GM19324 (cell line): ENCODE measurements around the gene MED31.
"Not testable (repeated sequence)": the region's sequence is repeated elsewhere in the genome, so short reads cannot be mapped to it uniquely, and the experiment has no call there.

Experiments
- ATAC-seq: cut with Tn5 transposase; IDR thresholded peaks from one replicate; pipeline ENCODE4 v1.9.1; 2021; ENCODE audit warnings: mild to moderate bottlenecking, moderate library complexity; ENCODE audit not compliant: unreplicated experiment, low FRiP score

The MED31 gene

DNA sequence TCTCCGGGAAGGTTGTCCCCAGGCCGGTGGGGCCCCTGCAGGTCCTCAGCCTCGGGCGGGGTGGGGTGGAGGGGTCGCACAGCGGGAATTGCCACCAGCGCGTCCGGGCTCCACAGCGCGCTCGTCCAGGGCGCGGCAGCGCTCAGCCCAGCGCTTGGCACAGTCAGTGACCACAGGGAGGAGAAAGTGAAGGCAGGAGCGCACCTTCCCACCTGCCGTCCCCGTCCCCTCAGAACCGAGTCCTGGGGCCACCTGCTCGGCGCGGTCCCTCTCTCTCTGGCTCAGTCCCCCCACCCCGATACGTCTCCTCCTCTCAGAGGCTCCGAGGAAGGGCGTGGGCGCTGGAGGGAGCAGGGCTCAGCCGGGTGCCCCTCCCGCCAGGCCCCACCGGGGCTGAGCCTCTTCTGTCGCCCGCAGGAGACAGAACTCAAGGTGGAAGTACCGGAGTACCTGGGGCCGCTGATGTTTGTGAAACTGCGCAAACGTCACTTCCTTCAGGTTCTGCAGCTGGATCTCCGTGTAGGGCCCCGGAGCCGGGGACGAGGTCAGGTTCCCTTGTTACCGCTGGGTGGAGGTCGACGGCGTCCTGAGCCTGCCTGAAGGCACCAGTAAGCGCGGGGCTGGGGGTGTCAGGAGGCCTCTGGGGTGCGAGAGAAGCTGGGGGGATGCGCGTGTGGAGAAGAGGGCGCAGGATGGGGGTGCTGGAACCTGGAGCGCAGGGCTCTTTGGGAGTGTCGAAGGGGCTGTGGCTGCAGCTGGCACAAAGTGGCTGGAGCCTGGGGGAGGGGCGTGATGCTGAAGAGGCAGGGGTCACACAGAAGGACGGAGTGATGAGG lies 5.6 kb upstream of the MED31 start:
- ATAC-seq, result not testable (repeated sequence)

DNA sequence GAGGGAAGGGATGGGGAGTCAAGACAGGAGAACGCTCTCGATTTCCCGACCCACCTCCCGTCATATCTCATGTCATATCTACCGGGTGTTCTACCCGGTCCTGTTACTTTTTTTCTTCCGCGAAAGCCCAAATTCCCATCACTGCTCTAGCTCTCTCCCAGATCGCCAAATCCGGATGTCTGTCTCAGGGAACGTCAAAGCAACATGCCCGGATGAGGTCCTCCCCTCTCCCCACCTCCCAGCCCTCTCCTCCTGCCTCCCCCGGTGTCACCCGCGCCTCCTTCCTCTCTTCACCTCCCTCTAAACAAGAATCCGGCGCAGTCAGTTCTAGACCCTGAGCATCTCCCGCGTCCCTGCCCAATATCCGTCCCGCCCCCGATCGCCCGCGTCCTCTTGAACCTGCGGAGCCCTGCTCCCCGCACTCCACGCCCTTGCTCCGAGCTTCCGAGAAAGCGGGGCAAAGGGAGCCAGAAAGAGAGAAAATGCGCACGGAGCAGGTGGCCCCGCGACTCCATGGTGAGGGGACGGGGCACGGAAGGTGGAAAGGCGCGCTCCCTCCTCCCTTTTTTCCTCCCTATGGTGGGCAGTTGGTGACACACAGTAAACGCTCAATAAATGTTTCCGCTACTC lies 4.4 kb upstream of the MED31 start:
- not testable (repeated sequence) for ATAC-seq

DNA sequence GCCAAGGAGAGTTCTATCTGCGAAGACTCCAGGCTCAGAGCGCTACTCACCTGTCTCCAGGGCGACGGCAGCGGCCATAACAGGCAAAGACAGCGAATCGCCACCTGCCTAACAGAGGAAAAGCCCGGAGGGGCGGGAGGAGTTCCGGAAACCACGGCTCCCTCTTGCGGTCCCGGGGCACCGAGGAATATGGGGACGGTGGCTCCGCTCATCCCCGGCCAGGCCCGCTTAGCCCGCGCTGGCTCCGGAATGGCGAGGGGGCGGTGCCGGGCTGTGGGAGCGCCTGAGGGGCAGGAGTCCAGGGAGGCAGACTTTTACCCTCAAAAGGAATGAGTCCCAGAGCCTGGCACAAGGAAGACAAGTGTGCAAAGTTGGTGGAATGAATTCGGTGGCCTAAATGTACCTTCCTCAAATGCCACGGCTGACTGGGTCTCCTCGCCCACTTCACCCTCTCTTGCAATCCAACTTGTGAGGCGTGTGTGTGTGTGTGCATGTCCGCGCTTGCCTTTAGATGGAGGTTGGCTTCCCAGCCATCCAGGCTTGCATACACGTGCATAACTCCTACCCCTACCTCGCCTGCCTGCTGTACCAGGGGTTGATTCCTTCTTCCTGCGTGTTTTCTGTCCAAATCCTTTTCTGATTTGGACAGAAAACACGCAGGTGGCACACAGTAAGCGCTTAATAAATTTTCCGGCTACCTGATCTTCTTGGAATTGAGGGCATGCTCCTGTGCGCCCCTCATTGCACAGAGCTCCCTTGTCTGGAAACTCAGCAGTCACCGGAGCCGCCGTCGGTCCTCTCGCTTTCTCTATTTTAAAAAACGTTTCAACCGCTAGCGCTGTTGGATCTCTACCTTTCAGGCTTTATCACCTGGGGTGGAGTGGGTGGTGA lies 3.7 kb upstream of the MED31 start:
- no peak for ATAC-seq

DNA sequence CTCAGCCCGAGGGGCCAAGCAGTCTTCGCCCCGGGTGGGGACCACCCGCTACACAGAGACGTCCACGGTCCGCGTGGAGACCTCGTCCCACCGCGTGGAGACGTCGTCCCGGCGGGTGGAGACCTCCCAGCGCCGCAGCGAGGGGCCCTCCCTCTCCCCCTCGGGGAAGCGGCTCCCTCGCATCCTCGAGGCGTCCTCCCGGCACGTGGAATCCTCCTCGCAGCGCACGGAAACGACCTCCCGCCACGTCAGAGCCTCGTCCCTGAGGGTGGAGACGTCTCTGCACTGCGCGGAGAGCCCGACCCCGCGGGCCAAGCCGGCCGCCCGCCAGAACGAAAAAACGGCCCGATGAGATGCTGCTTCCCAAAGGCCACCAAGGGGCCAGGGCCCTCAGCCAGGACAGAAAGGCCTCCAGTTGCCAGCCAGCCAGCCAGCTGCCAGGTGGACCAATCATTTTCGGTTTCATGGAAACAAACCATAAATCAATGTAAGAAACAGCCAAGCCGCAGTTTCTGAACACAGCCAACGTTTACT lies 581 bp upstream of the MED31 start:
- peak; percentile 26 for ATAC-seq

DNA sequence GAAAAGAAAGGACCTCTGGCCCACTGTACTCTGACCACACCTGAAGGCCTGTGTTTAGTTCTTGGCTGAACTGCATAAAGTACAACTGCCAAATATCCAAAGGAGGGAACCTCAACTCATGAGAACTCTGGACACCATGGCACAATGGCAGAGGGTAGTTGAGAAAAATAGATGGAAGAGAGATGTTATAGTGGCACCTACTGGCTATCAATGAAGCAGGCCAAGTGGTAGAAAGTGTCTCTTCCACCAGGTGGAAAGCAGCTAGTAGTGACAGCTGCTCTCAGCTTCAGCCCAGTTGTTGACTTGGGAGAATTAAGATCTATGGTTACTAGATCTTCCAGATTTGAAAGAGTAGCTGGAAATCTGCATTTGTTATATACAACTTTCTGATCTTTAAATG lies 3.2 kb downstream of the MED31 start:
- ATAC-seq, result no peak

DNA sequence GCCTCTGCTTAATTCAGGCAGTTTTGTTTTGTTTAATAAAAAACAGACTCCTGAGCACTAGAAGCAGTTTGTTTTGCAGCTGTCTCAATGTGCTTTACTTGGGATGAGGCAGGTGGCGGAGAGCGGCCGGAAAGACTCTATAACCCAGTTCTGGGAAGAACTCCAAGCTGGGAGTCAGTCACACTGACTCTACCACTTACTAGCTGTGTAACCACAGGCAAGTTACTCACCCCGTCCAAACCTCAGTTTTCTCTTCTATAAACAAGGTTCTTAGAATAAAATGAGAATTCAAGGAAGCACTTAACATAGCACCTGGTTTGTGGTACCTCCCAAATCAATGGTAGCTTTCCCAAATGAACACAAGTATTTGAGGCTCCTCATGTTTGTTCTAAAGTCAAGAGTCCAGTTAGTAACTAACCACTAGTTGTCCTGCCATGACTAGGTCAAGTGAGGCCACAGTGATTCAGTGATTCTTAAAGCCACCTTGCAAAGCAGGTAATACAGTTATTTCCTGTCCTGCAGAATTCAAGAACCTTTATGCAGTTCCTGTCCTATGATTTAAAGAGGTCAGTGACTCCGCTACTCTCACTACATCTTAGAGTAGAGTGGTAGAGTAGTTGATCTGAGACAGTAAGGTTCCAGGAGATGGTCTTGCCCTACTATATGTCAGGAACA lies 7.8 kb downstream of the MED31 start:
- no peak for ATAC-seq

DNA sequence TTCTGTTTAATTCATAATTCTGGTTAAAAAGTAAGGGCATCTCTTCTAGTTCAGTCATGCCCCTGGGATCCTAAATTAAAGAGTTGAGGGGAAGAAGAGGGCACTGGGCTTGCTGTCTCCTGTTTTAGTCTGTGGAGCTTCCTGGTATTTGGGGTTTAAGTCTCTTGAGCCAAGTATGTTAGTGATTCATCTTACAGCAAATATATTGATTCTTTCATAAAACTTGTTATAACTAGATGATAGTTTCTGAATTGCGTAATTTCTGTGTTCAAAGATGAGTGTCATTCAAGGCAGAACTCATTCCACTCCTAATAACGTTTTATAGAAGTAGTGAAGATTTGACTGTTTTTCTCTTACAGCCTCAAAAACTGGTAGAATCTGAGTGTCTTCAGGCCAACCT lies 8.8 kb downstream of the MED31 start:
- no peak for ATAC-seq

DNA sequence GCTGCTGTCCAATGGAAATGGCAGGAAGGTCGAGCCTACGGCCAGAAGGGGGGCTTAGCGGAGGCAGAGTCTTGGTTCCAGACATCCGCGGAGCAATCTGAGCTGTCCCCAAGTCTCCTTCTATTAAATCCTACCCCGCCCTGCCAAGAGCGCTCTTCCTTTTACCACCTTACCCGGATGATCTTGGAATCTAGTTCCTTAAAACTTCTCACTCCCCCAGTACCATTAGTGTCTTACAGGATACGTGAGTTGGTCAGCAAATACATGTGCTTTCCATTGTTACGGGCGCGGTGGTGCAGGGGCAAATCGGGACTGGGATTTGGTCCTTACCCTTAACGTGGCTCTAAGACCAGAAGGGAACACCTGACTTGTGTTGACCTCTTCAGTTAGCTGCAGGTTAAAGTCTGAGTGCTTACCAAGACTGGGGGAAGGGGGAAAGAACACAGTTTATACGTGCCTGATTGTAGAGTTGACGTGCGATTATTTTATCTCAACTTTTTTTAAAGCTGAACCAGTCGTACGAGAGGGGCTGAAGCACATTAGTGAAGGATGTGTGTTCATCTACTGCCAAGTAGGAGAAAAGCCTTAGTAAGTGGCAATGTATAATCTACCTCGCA lies 10.1 kb downstream of the MED31 start:
- no peak for ATAC-seq

DNA sequence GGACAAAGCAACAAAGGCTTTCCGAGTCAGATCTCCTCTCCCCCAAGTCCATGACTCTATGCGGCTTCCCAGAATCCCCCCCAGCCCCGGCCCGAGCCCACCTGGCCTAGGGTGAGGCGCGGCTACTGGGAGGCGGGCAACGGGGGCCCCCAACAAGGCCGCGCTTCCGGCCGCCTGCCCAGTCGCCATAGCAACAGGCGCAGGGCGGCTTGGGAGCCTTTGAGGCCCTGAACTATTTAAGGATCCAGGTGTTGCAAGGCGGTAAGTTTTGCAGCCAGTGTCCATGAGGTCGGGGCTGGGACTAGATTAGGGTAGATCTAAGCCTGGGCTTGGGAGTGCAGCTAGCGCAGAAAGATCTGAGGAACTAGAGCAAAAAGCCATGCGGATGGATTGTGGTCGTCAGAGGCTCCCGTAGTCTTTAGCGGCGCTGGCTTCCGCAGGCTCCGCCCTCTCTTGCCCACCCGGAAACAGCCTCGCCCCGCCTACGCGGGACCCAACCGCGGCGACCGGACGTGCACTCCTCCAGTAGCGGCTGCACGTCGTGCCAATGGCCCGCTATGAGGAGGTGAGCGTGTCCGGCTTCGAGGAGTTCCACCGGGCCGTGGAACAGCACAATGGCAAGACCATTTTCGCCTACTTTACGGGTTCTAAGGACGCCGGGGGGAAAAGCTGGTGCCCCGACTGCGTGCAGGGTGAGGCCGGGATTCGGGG lies 10.7 kb downstream of the MED31 start, which contains the start of the genes KIAA0753 and TXNDC17:
KIAA0753 (minus strand) TSS at position 176 of the 711 bp plus-strand sequence. CDS start 5,608 bp downstream, outside the sequence.
TXNDC17 (plus strand) TSS at position 525 of the 711 bp plus-strand sequence; CDS start at position 548, 23 bp downstream.
- ATAC-seq, result peak; percentile 92

DNA sequence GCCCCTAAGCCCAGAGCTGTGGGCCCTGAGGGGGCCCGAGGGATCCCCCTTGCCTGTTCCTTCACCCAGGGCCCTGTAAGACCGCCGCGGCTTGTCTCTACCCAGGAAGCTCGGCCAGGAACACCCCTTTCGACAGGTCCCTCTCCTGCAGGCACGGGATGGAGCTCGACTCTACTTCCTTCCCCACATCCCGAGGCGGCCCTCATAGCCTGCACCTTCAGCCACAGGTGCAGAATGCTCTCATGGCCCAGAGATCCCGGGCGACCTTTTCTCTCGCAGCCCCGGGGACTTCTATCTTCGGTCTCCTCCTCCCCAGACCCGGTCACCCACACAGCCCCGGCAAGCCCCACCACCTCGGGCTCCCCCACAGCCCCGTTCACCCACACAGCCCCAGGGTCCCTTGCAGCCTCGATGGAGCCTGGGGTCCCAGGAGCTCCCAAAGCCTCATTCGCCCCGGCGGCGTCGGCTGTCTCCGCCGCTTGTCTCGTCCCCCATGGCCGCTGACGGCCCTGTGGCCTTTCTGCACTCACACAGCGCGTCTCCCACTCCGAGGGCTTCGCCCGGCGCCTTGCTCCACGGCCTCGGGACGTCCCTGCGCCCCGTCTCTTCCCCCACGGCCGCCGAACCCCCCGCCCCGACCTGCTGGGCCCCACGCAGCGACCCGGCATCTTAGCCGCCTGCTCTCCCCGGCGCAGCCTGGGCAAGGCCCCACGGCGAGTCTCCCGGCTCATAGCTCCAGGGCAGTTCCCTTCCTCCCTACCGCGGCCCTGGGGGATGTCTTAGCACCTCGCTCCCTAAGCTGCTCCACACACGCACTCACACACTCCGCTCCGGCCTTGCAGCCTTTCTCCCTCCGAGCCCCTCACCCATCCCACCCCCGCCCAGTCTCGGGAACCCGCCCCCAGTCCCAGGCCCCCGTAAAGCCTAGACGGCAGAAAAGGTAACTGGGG lies 11.5 kb downstream of the MED31 start:
- no peak for ATAC-seq

DNA sequence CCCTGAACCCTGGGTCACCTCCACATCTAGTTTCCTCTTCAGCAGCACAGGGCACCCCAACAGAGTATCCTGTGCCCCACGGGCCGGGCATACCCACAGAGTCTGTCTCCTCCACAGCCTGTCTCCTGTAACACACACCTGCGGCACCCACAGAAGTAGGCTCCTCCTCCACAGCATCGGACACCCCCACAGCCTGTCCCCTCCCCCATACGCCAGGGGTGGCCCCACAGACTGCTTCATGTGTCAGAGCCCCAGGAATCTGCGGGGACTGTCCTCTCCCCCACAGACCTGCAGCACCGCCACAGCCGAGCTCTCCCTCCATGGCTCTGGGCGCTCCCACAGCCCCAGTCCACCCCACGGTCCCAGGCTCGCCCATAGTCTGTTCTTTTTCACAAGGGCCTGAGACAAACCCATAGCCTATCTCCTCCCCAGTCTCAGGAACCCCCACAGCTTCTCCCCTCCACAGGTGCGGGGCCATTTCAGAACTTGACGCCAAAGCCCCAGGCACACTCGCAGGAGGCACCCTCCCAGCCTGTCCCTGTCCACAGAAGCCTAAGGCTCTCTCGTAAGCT lies 12.3 kb downstream of the MED31 start:
- no peak for ATAC-seq

DNA sequence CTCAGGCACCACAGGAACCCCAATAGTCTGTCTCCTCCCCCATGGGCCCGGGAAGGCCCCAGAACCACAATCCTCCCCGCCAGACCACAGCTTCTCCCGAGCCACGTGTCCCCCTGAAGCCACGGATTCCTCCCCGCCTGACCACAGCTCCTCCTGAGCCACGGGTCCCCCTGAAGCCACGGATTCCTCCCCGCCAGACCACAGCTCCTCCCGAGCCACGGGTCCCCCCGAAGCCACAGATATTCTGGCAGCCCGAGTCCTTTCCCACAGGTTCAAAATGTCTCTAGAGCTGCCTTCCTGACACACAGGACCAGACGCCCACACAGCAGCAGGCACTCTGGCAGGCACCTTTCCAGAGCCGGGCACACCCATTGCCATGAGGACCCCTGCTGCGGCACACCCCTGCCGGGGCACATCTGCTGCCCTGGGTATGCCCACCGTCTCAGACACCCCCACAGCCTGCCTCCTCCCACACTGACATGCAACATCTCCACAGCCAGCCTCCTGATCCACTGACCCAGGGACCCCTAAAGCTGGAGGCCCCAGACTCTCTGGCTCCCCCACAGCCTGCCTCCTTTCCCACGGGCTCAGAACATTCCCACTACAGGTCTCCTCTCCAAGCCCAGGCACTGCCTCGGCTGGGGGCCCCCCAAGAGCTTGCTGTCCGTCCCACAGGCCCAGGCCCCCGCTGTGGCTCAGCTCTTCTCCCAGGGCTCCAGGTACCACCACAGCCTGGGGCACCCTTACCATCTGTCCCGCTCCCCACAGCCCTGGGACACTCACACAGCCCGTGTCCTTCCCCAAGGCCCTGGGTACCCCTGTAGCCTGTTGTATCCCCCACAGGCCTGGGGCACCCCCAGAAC lies 13.1 kb downstream of the MED31 start:
- ATAC-seq, result no peak

DNA sequence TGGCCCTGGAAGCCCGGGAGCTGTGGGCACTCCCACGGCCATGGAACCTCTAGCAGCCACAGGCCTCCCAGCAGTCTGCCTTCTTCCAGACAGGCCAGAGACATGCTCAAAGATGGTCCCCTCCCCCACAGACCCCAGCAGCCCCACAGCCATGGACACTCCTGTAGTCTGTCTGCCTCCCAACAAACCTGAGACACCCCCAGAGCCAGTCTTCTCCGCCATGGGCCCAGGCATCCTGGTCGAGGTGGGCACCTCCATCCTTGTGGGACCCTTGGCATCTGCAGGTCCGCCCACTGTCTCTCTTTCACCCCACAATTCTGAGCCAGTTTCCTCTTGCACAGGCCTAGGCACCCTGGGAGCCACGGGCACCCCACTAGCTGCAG lies 14.0 kb downstream of the MED31 start:
- ATAC-seq, result no peak

DNA sequence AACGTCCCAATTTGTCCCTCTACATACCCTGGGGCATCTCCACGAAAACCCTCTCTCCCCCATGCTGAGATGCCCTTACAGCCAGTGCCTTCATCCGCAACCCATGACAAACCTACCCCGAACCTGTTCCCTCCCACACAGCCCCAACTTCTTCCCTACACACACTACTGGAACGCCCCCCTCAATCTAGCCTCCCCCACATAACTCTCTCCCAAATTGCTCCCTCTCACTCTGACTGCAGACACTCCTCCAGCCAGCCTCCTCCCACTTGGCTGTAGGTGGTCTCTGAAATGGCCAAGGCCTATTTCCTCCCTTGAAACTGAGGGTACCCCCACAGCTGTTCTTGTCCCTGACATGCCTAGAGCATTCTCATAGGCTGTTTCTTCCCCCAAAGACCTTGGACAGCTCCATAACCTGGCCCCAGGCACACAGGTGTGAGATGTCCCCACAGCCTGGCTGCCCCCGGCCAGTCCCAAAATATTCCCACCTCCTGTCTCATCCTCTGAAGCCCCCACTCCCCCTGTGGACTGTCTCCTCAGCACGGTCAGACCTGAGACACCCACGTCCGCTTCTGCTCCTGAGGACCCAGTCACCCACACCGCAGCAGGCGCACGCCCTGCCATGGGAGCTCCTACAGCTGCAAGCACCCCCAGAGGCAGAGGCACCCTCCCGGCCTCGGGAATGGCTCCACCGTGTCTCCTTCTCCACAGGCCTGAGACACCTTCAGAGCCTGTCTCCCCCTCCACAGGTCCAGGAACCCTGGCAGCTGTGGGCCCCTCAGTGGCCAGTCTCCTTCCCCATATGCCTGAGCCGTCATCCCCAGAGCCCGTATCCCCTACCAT lies 14.6 kb downstream of the MED31 start:
- no peak for ATAC-seq

DNA sequence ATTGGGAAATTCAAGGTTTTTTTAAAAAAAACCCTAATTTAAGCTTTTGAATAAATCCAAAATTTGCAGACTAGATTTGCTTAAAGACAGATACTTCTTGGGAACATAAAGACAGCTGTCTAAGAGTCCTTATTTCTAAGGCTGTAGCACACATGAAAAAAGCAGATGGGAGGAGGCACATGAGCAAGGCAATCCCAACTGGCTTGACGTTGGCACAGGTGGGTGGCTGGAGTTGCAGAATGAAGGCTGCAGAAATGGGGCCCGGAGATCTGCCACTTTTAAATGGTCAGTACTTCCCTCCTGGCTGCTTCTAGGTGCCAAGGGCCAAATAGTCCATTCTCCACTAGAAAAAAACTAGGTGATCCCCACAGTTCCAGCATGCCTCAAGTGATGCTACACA lies 15.3 kb downstream of the MED31 start:
- ATAC-seq, result no peak

DNA sequence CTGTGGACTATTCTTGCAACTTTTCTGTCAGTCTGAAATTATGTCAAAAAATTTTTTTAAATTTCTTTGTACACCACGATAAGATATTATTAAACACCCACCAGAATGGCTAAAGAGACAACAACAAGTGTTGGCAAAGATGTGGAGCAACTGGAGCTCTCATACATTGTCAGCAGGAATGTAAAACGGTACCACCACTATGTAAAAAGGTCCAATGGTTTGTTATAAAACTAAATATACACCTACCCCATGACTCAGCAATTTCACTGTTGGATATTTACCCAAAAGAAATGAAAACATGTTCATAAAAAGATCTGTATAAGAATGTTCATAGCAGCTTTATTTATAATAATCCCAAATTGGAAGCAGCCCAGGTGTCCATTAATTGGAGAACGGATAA lies 18.1 kb downstream of the MED31 start:
- ATAC-seq, result no peak
